Left cardiac atrium (tissue), 4 donors: ENCODE results near the gene SPATA13. TPM values are rescaled to one million over a fixed set of nuclear protein-coding genes. Genes with fewer than 3 reads are reported as not detected.

ENCODE experiments used
- ATAC-seq, 2 donors: fragments of 200-7000 bp; cut with Tn5 transposase; one replicate each; pipeline ENCODE4 v1.9.1; 2020; ENCODE audit warnings: mild to moderate bottlenecking in 2 of 2, moderate library complexity in 2 of 2
- DNase-seq: peaks from one replicate; pipeline ENCODE4 v3.0.0-alpha.2; 2020
- intact Hi-C, 2 donors: fragments of 100-400 bp; cut with DNase I; formaldehyde crosslinking; loops; one replicate each; pipeline versions ENCODE4 v1.14.1 to v1.15.1; 2022 to 2023
- microRNA-seq, 2 donors: library from miRNA; unstranded; fragments of <30 nt; microRNA quantifications; one replicate each; pipeline ENCODE4 v1.2.0, GENCODE V29; 2020
- total RNA-seq, 2 donors: library from RNA; stranded (reverse); fragmentation: NEBNext Ultra II Directional; extraction: Animal tissue kit (Norgen Biotek cat#: 25700); gene quantifications; one replicate each; pipeline ENCODE4 v1.2.1, GENCODE V29; 2021
- donor health status: DM: no; HTN: yes; CAD: no.
- donor health status: DM: no; HTN: yes; CAD: no; lungs with severe emphysema.
- donor health status: DM: yes; HTN: yes; CAD: no.
- donor health status: Dilated cardiomyopathy.

SPATA13 gene
- total RNA-seq, 2 donors from 2014 or later: 9.0 to 11.2 TPM

- DNase-seq (no peak), ATAC-seq (no peak)
- intact Hi-C loops: loop anchor here in 1 of 2 donors (10.0 kb wide), 1 partner anchor 1419 kb away; no protein-coding TSS in a partner anchor
Observed at GRCh38 chr13:24353736-24354135, 193.2 kb downstream of the SPATA13 start.

GRCh38 chr13:24355103-24355502 lies 194.6 kb downstream of the SPATA13 start:
- no peak for ATAC-seq
- intact Hi-C loops: loop anchor here in 1 of 2 donors (10.0 kb wide), 1 partner anchor 1420 kb away; no protein-coding TSS in a partner anchor
- no peak for DNase-seq

DNA sequence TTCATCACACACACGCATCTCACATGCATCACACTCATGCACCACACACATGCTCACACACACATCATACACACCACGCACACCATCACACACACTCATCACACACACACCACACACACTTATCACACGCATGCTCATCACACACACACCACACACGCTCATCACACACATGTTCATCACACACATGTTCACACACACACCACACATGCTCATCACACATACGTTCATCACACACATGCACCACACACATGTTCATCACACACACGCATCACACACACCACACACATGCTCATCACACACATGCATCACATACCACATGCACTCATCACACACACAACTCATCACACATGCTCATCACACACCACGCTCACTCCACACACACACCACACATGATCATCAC lies 195.8 kb downstream of the SPATA13 start:
- ATAC-seq: no peak
- intact Hi-C loops: loop anchor here in 1 of 2 donors (10.0 kb wide), 1 partner anchor 1421 kb away; no protein-coding TSS in a partner anchor
- DNase-seq: no peak

Small RNA genes within 50 kb of the gene (microRNA-seq; reads per million reads assigned to microRNA genes)
- gene MIR2276: 0.54 to 0.60 reads per million in 2 donors

Other genes with a start within 250 kb of the SPATA13 start
- 1 to 10 TPM in 1 of 2 donors, under 1 TPM in 1; 0.47 to 1.7 TPM for gene C1QTNF9, start 148.9 kb downstream of the SPATA13 start, total RNA-seq